Measurements from ENCODE around the gene SLC5A4.

GRCh38 chr22:32218470-32218869 is 36.7 kb downstream of the SLC5A4 start:
- TF ChIP-seq FOXM1 (IDR thresholded peaks at IDR 0.05; ENCODE audit: borderline replicate concordance, low read depth) (no peak), CEBPB (IDR thresholded peaks at IDR 0.05) (no peak), EGR1 (IDR thresholded peaks at IDR 0.05) (no peak), USF1 (IDR thresholded peaks at IDR 0.05) (no peak), EP300 (IDR thresholded peaks at IDR 0.05; ENCODE audit: borderline replicate concordance) (no peak), NFIC (IDR thresholded peaks at IDR 0.05) (no peak), CREB1 (IDR thresholded peaks at IDR 0.05; ENCODE audit: low read depth) (no peak), REST (IDR thresholded peaks at IDR 0.05; ENCODE audit: low read depth) (no peak), TCF12 (IDR thresholded peaks at IDR 0.05; ENCODE audit: low read depth) (no peak)

All from Ishikawa (cell line).